ENCODE results near the gene C6. TPM values are rescaled to one million over a fixed set of nuclear protein-coding genes. Genes with fewer than 3 reads are reported as not detected.
"Not testable (repeated sequence)": the region's sequence is repeated elsewhere in the genome, so short reads cannot be mapped to it uniquely, and the experiment has no call there.

The C6 gene
- total RNA-seq: not detected

GRCh38 chr5:41213340-41213739, at the start of gene C6:
Gene C6, minus strand, starts transcription at chr5:41213532. Its CDS starts 10,302 bp downstream, at chr5:41203230.
- Mint-ChIP-seq H3K27ac (no peak within 1 kb of the TSS), H3K27me3 (no peaks in the 10 kb centered on the region), H3K9me3 (peaks cover 4% of the 10 kb centered on the region), H3K4me1 (no peaks in the 10 kb centered on the region), H3K4me3 (no peak within 1 kb of the TSS), H3K36me3 (no peaks in the 10 kb centered on the region)
- DNase-seq: no peak

GRCh38 chr5:41256400-41256799, 43.1 kb upstream of the C6 start:
- DNase-seq: no peak
- no peaks in the 10 kb centered on the region for H3K36me3 Mint-ChIP-seq
- H3K4me1 Mint-ChIP-seq: no peaks in the 10 kb centered on the region
- no peak overlapping the region for H3K4me3 Mint-ChIP-seq
- no peaks in the 10 kb centered on the region for H3K27me3 Mint-ChIP-seq
- H3K9me3 Mint-ChIP-seq: no peaks in the 10 kb centered on the region
- no peak overlapping the region for H3K27ac Mint-ChIP-seq

GRCh38 chr5:41253109-41253508, 39.8 kb upstream of the C6 start:
- no peaks in the 10 kb centered on the region for H3K27me3 Mint-ChIP-seq
- DNase-seq: no peak
- H3K36me3 Mint-ChIP-seq: no peaks in the 10 kb centered on the region
- H3K9me3 Mint-ChIP-seq: no peaks in the 10 kb centered on the region
- H3K4me3 Mint-ChIP-seq: no peak overlapping the region
- H3K4me1 Mint-ChIP-seq: no peaks in the 10 kb centered on the region
- H3K27ac Mint-ChIP-seq: no peak overlapping the region

DNA sequence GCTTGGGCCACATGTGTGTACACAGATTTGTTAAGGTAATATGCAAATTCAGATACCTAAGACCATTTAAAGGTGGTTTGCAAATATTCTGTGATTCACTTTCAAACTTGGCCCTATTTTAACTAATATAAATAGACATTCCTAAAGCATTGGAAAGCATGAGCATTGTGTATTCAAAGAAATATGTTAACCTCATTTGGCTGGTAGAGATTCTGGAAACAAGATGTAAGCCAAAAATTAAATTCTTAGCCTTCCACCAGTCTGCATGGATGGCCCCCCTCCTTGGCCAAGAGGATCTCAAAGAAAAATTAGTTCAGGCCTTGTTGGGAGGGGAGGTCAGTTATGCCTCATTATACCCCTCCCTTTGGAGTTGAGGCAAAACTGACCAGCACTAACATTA, 38.7 kb upstream of the C6 start:
- Mint-ChIP-seq H3K4me3 (no peak overlapping the region), H3K36me3 (no peaks in the 10 kb centered on the region), H3K9me3 (no peaks in the 10 kb centered on the region), H3K27me3 (no peaks in the 10 kb centered on the region), H3K4me1 (no peaks in the 10 kb centered on the region), H3K27ac (no peak overlapping the region)
- DNase-seq: no peak

DNA sequence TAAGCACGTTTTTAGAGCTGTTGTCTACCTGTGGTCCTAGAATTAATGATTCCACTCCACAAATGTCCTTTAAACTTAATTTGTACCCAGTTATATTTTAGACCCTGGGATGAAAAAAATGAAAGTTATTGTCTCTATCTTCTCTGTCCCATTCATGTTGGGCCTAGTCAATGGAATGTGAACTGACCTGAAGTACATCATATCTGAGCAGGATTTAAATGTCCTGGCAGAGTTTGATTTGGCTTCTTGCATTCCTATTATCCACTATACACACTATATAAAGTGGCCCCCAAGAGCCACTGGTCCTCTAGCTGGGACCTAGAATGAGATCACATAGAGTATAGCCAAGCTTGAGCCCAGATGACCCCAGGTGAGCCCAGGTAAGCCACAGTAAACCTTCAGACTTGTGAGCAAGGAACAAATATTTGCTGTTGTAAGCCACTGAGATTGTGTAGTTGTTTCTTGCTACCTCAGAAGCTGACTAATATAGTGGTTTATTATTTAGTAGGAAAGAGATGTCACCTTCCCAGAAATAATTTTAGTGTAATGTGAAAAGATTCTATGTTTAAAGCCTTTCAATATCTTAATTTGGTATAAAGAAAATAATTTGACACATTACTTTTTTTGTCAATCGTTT, 37.1 kb upstream of the C6 start:
- Mint-ChIP-seq H3K9me3 (no peaks in the 10 kb centered on the region), H3K4me3 (no peak overlapping the region), H3K27ac (no peak overlapping the region), H3K27me3 (no peaks in the 10 kb centered on the region), H3K4me1 (no peaks in the 10 kb centered on the region), H3K36me3 (no peaks in the 10 kb centered on the region)
- DNase-seq: no peak

- Mint-ChIP-seq H3K27ac (no peak overlapping the region), H3K27me3 (no peaks in the 10 kb centered on the region), H3K4me1 (no peaks in the 10 kb centered on the region), H3K36me3 (no peaks in the 10 kb centered on the region), H3K4me3 (no peak overlapping the region), H3K9me3 (no peaks in the 10 kb centered on the region)
- DNase-seq: no peak
These were observed 33.8 kb upstream of the C6 start for GRCh38 chr5:41247135-41247534.

- Mint-ChIP-seq H3K36me3 (no peaks in the 10 kb centered on the region), H3K27ac (no peak overlapping the region), H3K9me3 (no peaks in the 10 kb centered on the region), H3K27me3 (no peaks in the 10 kb centered on the region), H3K4me1 (no peaks in the 10 kb centered on the region), H3K4me3 (no peak overlapping the region)
- no peak for DNase-seq
These were observed 33.0 kb upstream of the C6 start for GRCh38 chr5:41246376-41246775.

DNA sequence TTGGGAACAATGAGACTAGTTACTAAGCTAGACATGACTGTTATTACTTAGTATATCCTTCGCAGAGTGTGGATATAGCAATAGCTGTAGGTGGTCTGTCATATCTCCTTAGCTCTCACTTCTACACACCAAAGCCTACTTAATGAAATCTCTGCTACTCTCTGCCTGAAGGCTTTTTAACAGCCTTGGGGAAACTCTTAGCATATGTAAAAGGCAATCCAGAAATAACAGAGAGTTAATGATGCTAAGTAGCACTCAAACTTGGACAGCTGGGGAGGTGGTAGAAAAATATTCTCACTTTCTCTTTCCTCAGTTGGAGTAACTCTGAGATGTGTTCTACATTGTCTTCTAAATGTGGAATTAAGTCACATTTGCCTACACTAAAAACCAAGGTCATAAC, 30.2 kb upstream of the C6 start:
- Mint-ChIP-seq H3K36me3 (no peaks in the 10 kb centered on the region), H3K4me3 (no peak overlapping the region)

DNA sequence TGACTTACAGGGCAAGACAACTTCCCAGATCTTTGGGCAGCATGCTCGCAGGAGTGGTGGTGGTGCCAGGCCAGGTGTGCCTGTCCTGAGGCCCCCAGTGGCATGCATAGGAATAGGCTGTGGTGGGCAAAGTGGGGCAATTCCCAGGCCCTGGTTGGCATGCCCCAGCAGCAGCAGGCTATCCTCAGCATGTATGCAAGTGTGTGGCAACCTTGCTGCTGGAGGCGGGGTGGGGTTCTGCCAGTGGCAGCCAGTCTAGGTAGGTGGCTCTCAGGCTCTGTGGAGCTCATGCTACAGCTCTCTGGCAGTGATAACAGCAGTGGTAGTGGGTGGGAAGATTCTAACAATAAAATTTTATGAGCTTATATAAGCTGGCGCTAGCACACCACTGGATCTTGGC, 27.7 kb upstream of the C6 start:
- no peaks in the 10 kb centered on the region for H3K4me1 Mint-ChIP-seq
- H3K4me3 Mint-ChIP-seq: no peak overlapping the region
- H3K27me3 Mint-ChIP-seq: no peaks in the 10 kb centered on the region
- H3K9me3 Mint-ChIP-seq: no peaks in the 10 kb centered on the region
- no peak for DNase-seq
- no peak overlapping the region for H3K27ac Mint-ChIP-seq
- no peaks in the 10 kb centered on the region for H3K36me3 Mint-ChIP-seq

More for the DNA sequence above, 30.2 kb upstream of the C6 start:
- no peak for DNase-seq
- Mint-ChIP-seq H3K27ac (no peak overlapping the region), H3K27me3 (no peaks in the 10 kb centered on the region), H3K9me3 (no peaks in the 10 kb centered on the region), H3K4me1 (no peaks in the 10 kb centered on the region)

- no peak for DNase-seq
- Mint-ChIP-seq H3K27me3 (no peaks in the 10 kb centered on the region), H3K9me3 (no peaks in the 10 kb centered on the region), H3K4me3 (no peak overlapping the region), H3K4me1 (no peaks in the 10 kb centered on the region), H3K36me3 (no peaks in the 10 kb centered on the region), H3K27ac (no peak overlapping the region)
These were observed 27.1 kb upstream of the C6 start for GRCh38 chr5:41240390-41240789.

DNA sequence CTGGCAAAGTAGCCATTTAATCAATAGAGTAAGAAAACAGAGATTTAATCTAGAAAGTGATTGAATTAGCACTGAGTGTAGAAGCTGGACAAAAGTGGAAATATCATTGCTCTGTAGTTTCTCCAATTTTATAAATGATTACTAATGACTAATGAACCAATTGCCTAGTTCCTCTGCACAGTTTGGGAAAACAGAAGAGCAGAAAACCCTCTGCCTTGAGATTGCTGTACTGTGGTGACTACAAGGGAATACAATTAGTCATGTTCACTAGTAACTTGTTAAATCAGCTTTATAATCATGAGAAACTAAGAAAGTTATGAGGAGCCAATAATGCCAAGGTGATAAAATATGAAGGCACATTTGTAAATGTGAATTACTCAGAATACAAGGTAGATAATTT, 21.1 kb upstream of the C6 start:
- Mint-ChIP-seq H3K27me3 (no peaks in the 10 kb centered on the region), H3K36me3 (no peaks in the 10 kb centered on the region), H3K9me3 (peaks cover 10% of the 10 kb centered on the region), H3K27ac (no peak overlapping the region), H3K4me3 (no peak overlapping the region), H3K4me1 (no peaks in the 10 kb centered on the region)
- no peak for DNase-seq

- Mint-ChIP-seq H3K9me3 (peaks cover 18% of the 10 kb centered on the region), H3K27ac (no peak overlapping the region), H3K36me3 (no peaks in the 10 kb centered on the region), H3K4me3 (no peak overlapping the region), H3K27me3 (no peaks in the 10 kb centered on the region), H3K4me1 (no peaks in the 10 kb centered on the region)
- DNase-seq: no peak
These were observed 19.5 kb upstream of the C6 start for GRCh38 chr5:41232797-41233196.

DNA sequence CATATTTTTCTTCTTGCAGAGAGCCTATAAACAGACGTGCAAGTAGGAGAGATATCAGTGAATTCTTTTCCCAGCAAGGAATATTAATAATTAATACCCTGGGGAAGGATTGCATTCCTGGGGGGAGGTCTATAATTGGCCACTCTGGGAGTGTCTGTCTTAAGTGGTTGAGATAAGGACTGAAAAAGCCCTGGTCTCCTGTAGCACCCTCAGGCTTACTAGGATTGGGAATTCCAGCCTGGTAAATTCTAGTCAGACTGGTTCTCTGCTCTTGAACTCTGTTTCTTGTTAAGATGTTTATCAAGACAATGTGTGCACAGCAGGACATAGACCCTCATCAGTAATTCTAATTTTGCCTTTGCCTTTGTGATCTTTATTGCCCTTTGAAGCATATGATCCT, 16.9 kb upstream of the C6 start:
- H3K4me1 Mint-ChIP-seq, H3K4me3 Mint-ChIP-seq, H3K36me3 Mint-ChIP-seq, DNase-seq, H3K27me3 Mint-ChIP-seq, H3K27ac Mint-ChIP-seq: not testable (repeated sequence)
- H3K9me3 Mint-ChIP-seq: peaks cover 25% of the 10 kb centered on the region

DNA sequence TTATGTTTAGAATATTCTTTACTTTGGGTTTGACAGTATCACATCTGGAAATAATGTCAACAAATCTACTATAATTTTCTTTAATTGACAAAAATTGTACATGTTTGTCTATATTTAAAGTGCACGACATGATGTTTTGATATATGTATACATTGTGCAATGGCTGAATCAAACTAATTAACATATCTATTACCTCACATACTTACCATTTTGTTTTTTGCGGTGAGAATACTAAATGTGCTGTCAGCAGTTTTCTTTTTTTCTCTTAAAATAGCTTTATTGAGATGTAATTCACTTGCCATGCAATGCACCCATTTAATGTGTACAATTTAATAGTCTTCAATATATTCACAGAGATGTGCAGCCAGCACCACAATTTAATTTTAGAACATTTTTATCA, 10.6 kb upstream of the C6 start:
- Mint-ChIP-seq H3K4me3 (no peak overlapping the region), H3K9me3 (peaks cover 11% of the 10 kb centered on the region), H3K27me3 (no peaks in the 10 kb centered on the region), H3K27ac (no peak overlapping the region), H3K4me1 (no peaks in the 10 kb centered on the region), H3K36me3 (no peaks in the 10 kb centered on the region)
- no peak for DNase-seq

GRCh38 chr5:41219658-41220269, 6.4 kb upstream of the C6 start:
- Mint-ChIP-seq H3K9me3 (no peaks in the 10 kb centered on the region), H3K36me3 (no peaks in the 10 kb centered on the region), H3K27ac (no peak overlapping the region), H3K4me1 (no peaks in the 10 kb centered on the region), H3K4me3 (no peak overlapping the region), H3K27me3 (no peaks in the 10 kb centered on the region)
- no peak for DNase-seq

GRCh38 chr5:41218929-41219657, 5.8 kb upstream of the C6 start:
- no peaks in the 10 kb centered on the region for H3K9me3 Mint-ChIP-seq
- H3K36me3 Mint-ChIP-seq: no peaks in the 10 kb centered on the region
- H3K4me1 Mint-ChIP-seq: no peaks in the 10 kb centered on the region
- H3K27me3 Mint-ChIP-seq: no peaks in the 10 kb centered on the region
- H3K4me3 Mint-ChIP-seq: no peak overlapping the region
- no peak overlapping the region for H3K27ac Mint-ChIP-seq
- no peak for DNase-seq
